HT1080 (cell line): ENCODE results near the gene FGD5. TPM values are rescaled to one million over a fixed set of nuclear protein-coding genes. Genes with fewer than 3 reads are reported as not detected.

Experiments used
- DNase-seq: peaks from one replicate; pipeline ENCODE4 v3.0.0-alpha.2; 2015; ENCODE audit warnings: low read depth
- total RNA-seq: library from RNA; depleted of rRNA; stranded (reverse); fragments of >200 nt; shearing (Covaris generic); gene quantifications from 2 replicates; pipeline ENCODE4 v1.2.3, GENCODE V29; 2014

FGD5 gene
- total RNA-seq, 1 experiment from 2014 or later, result not detected

DNA sequence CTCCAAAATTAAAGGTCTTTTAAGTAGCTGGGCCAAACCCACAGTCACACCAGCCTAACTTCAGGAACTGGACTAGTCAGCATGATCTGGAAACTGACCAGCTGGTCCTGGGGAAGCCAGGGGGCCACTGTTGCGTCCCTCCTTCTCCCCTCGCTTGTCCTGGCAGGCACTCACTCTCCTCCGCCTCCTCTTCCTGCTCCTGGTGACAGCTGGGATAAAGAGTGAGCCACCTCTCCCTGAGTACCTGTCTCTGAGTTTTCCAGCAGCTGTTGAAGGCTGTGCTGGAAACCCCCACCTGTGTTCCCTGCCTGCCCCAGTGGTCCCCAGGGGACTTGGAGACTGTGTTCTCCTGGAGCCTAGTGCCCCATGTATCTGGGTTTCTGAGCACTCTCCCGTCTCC is 56.0 kb downstream of the FGD5 start:
- DNase-seq, result no peak

DNA sequence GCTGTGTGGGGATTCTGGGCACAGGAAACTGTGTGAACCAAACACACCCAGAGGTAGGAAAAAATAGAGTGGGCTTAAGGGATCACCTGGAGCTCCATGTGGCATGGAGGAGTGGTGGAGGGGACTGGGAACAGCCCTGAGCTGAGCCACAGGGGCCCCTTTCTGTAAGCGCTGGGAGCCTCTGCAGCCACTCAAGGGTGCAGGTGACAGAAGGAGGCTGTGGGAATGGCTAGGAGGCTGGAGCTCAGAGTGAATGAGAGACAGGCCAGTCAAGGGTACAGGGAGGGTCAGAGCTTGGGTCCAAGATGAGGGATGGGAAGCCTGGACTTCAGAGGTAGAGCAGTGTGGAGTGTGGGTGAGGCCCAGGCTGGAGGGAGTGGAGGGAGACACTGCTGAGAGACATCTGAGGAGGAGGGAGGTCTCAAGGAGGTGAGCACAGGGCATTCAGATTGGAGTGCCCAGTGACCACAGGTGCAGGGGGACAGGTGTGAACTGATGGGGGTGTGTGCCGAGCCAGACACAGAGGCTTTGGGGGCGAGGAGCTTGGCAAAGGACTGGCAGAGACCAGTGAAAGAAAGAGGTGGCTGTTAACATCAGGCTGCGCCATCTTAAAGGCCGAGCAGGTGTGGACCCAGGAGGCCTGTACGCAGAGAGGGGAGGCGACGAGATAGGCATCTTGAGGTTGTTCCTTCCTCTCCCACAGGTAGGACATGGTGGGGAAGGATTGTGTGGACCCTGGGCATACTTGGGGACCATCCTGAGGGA is 56.8 kb downstream of the FGD5 start:
- no peak for DNase-seq

DNA sequence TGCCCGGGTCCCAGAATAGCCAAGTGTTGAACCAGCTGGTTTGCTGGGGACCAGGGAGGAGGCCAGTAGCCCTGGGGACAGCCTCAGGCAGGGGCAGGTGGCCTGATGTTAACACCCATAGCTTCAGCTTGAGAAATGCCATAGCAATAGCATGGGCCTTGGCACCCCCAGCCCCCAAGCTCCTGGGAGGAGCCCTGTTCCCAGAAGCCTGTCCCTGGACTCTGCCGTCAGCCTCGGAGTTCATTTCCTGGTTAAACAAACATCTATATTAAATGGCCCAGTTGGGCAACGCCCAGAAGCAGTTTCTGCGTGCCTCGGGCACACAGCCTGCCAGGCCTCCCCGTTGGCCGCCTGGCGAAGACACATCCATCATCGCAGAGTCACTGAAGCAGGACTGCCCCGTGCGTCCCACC is 58.2 kb downstream of the FGD5 start:
- DNase-seq, result no peak

DNA sequence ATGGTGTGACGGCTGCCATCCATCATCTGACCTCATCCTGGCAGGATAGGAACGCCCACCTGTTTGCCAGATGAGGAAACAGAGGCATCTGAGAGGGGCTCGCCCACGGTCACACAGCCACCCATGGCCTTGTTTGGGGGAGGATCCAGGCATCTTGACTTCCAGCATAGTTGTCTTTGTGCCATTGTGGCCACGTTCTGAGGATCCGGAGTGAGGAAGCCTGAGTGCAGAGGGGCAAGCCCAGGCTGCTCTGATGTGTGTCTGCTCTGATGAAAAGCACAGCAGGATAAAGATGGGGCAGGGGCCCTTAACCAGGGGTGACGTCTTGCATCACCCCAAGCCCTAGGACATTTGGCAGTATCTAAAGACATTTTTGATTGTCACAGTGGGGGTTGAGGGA is 58.7 kb downstream of the FGD5 start:
- no peak for DNase-seq

DNA sequence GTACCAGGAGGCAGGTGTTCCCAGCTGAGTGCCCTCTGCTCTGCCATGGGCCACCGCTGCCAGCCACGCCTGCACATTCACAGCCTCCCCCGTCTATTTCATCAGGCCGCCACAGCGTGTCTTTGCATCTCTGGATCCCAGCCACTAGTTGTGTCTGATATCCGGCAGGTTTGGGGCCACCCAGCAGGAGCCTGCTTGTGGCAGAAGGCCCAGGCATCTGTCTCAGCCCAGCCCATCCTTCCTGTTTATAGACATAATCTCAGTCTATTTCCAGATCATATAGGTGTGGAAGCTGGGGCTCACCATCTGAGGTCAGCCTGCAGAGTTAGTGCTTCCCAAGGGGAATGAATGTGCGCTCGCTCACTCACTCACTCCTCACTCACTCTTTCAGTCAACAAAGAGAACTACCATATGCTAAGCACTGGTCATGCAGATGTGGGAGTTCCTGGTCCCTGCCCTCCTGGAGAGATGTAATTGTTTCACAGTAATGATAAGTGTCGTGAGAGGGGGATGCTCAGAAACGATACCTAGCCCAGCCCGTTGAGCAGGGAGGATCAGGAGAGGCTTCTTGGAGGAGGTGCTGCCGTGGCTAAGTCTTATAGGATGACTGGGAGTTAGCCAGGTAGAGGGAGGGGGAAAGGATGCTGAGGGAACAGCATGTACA is 60.6 kb downstream of the FGD5 start:
- DNase-seq, result no peak

DNA sequence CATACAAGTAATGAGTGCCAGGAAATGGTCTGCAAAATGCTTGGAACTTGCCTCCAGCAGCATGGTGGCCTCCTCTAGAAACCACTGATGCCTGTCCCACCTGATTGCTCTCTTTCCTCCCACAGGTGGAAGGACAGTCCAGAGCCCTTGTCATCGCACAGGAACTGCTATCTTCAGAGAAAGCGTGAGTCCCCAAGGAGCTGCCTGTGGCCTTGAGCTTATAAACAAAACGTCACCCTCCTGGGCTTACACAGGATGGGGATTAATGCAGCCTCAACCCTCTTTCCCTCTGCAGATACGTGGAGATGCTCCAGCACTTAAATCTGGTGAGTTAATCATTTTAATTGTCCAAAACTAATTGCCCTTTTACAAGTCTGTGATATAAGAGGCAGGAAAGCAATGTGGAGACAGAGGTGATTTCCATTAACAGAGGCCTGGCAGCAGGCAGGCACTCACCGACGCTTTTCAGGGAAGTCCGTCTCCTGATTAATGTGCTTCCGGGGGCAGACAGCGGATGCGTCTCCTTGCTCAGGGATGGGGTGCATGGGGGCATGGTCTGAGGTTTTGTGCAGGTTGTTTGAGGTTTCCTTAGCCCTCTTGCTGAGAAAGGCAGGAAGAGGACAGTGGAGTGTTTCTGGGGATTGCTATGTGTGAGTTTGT is 61.8 kb downstream of the FGD5 start:
- DNase-seq, result no peak

DNA sequence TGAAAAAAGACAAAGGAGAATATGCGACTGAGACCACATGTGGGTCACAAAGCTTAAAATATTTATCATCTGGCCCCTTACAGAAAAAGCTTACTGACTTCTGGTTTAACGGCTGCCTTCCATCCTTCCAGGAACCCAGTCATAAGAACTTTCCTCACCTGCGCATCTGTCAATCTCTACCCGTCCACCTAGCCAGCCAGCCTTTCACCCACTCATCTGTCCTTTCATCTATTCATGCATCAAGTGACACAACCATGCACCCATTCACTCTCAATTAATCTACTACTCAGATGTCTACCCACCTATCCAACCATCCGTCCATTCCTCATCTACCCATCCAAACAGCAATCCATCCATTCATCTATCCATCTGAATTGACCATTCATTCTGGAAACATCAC is 64.5 kb downstream of the FGD5 start:
- DNase-seq, result no peak

DNA sequence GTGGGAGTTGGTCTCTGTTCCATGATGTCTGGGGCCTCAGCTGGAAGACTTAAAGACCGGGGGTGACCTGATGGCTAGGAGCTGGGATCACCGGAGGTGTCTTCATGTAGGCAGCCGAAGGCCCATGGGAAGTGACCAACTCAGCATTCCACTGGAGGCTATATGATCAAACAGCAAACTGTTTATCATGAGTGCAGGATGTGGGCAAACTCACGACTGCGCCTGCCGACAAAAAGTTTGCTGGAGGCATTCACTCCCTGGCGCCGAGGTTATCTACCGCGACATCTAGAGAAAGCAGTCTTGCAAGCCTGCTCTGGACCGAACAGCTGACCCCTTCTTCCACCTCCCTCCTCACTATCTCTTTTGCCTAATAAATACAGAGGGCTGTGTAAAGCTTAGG is 65.9 kb downstream of the FGD5 start:
- no peak for DNase-seq

DNA sequence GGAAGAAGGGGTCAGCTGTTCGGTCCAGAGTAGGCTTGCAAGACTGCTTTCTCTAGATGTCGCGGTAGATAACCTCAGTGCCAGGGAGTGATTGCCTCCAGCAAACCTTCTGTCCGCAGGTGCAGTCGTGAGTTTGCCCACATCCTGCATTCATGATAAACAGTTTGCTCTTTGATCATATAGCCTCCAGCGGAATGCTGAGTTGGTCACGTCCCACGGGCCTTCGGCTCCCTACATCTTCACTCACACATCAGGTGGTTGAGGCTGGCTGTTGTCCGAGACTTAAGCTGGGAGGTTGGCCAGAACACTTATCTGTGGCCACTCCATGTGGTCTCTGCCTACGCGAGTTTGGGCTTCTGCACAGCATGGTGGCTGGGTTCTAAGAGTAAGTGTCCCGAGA is 66.5 kb downstream of the FGD5 start:
- no peak for DNase-seq

DNA sequence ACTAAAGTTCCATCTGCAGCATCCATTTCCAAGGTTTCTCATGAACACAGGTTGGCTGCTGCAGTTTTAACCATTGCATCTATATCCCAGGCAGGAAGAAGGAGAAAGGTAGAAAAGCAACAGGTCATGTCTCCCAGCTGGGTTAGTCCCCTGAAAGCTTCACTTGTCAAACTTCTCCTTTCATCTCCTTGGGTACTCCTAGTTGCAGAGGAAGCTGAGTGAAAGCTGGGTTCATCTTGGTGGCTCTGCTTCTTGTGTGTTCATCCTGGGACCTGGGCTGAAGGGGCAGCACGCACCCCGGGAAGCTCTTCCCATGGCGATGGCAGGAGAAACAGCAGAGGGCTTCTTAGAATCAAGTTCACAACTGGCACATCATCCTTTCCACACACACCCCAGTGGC is 67.3 kb downstream of the FGD5 start:
- no peak for DNase-seq

DNA sequence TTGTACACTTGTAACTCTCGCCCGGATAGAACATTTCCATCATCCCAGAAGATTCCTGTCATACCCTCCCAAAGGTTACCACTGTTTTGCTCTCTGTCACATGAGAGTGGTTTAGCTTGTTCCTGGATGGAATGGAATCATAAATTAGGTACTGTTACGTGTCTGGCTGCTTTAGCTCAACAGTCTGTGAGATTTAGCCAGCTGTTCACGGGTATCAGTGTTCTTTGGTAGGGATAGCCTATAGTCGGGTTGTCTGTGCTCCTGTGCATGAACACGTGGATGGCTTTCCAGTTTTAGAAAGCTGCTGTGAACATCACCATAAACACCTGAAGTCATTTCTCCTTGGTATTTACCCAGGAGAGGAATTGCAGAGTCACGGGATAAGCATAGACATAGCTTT is 70.4 kb downstream of the FGD5 start:
- no peak for DNase-seq

DNA sequence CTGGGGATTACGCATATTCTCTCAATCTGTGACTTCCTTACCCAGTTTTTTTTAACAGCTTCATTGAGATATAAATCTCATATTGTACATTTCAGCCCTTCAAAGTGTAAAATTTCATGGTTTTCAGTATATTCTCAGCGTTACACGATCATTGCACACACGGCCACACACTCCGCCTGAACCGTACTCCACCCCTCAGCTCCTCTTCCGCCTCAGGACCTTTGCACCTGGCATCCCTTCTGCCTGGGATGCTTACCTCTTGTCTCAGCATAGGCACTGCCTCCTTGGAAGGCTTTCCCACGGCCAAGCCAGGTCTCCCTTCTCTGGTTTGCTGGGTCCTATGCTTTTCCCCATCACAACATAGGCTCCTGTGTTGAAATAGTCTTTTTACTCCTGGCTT is 71.2 kb downstream of the FGD5 start:
- no peak for DNase-seq

DNA sequence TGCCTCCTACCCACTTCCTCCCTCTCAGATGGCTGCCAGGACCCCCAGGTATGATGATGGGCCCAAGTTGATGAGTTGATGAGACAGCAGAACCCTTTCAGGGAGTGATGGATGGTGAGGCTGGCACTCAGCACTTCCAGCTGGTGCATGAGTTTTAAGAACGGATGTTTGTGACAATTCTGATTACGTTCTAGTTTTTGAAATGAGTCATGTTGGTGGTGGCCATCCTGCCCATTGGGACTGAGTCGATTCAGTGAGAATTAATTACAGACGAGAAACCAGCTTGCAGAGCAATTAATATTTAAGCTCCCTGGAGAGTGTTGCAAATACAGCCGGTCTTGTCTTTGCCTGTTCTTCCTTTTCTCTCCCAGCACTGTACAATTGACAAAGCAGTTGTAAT is 71.7 kb downstream of the FGD5 start:
- peak; percentile 29 for DNase-seq

DNA sequence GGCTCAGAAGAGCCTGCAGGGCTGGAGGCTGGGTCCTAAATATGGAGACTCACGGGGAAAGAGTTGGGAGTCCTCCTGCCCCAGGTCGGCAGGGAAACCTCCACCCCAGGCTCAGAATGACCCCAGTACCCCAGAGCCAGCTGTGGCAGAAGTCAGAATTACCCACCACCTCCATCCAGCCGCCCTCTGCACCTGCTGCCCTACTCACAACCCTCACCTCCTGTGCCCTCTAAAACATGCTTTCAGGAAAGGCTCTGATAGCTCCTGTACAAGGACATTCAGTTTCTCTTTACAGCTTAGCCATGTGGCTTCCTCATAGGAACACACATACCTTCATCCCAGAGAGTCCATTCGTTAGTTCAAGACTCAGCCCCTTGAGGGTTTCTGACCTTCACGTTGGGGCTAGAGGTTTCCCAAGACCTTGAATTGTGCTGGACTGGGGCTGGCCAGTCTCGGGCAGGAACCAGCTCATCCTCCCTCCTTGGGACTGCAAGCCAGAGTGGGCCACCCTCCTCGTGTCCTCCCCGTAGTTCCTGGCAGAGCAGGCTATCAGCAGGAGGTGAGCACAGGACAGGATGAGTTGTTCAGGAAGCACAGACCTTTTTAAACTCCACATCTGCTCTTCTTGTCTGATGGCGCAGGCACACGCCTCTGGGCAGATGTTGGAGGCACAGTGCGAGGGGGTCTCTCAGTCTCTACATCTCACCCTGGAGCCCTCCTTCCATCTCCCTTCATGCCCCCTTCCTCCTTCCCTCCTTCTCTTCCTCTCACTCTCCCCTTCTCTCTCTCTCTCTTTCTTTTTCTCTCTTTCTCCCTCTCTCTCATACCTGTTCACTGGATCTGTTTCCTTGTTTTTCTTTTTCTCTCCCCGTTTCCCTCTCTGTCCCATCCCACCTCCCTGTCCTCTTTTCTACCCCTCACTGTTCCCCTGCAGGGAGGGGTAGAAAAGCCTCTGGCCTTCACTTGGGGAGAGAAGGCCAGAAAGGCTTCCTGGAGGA is 72.7 kb downstream of the FGD5 start:
- DNase-seq, result no peak

DNA sequence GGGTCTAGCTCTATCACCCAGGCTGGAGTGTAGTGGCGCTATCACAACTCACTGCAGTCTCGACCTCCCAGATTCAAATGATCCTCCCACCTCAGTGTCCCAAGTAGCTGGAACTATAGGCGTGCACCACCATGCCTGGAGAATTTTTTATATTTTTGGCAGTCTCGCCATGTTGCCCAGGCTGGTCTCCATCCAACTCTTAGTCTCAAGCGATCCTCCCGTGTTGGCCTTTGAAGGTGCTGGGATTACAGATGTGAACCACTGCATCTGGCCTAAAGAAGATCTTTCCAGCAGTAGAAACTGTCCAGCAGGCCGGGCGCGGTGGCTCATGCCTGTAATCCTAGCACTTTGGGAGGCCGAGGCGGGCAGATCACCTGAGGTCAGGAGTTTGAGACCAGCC is 73.5 kb downstream of the FGD5 start:
- DNase-seq, result no peak

DNA sequence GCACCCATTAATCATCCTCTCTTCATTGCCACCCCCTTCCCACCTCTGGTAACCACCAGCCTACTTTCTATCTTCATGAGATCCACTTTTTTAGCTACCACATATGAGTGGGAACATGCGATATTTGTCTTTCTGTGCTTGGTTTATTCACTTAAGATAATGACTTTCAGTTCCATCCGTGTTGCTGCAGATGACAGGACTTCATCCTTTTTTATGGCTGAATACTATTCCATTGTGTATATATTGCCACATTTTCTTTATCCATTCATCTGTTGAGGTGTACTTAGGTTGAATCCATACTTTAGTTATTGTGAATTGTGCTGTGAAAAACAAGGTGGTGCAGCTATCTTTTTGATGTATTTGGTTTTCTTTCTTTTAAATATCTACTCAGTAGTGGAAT is 75.3 kb downstream of the FGD5 start:
- no peak for DNase-seq

DNA sequence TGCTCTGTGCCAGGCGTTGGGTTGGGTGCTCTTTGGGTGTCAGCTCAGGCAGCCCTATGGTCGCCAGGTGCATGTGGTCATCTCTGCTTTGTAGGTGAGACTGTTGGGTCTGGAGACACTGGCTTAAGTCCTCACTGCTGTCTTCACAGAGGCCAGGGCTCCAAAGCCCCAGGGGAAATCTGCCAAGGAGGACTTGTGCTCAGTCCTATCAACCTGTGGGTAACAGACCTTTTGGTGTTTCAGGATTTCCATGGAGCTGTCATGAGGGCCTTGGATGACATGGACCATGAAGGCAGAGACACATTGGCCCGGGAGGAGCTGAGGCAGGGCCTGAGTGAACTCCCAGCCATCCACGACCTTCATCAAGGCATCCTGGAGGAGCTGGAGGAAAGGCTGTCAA is 78.5 kb downstream of the FGD5 start:
- DNase-seq, result no peak

DNA sequence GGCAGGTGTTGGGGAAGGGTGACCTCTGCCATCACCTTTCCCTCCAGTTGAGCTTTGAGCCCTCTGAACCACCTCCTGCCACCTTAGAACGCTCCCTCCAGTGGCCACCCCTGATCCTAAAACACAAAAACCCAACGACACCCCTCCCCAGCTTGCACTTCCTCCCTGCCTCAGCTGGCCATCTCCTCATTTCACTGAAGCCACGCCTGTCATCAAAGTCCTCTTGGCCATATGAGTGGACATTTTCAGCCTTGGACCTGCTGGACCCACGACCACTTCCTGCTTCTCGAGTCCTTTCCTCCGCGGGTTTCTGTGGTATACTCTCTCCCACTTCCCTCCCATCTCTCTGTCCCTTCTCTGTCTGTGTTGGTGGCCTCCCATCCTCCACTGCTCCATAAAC is 80.2 kb downstream of the FGD5 start:
- DNase-seq, result no peak

DNA sequence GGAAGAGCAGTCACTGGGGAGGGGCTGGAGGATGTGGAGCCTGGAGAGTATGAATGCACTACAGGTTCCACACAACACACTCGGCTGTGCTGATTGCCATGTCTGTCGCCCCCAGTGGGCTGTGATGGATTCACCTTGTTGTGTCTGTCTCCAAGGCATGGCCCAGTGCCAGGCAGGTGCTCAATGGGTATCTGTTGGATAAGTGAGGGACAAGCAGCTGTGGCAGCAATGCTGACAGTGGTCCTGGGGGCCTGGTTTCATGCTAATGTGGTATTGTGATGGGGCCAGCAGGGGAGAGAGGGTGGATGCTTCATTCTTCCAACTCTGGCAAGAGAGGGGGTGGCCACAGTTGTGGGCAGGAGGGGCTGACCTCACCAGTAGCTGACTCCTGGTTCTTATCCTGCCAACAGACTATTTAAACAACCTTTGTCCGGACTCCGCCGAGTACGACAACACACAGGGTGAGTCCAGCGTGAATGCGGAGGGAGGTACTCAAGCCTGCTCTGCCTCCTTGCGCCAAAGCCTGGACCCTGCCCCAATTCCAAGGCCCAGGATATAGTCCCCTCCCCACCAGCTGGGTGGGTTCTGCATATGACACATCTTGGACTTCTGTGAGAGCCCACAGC is 81.3 kb downstream of the FGD5 start:
- no peak for DNase-seq

DNA sequence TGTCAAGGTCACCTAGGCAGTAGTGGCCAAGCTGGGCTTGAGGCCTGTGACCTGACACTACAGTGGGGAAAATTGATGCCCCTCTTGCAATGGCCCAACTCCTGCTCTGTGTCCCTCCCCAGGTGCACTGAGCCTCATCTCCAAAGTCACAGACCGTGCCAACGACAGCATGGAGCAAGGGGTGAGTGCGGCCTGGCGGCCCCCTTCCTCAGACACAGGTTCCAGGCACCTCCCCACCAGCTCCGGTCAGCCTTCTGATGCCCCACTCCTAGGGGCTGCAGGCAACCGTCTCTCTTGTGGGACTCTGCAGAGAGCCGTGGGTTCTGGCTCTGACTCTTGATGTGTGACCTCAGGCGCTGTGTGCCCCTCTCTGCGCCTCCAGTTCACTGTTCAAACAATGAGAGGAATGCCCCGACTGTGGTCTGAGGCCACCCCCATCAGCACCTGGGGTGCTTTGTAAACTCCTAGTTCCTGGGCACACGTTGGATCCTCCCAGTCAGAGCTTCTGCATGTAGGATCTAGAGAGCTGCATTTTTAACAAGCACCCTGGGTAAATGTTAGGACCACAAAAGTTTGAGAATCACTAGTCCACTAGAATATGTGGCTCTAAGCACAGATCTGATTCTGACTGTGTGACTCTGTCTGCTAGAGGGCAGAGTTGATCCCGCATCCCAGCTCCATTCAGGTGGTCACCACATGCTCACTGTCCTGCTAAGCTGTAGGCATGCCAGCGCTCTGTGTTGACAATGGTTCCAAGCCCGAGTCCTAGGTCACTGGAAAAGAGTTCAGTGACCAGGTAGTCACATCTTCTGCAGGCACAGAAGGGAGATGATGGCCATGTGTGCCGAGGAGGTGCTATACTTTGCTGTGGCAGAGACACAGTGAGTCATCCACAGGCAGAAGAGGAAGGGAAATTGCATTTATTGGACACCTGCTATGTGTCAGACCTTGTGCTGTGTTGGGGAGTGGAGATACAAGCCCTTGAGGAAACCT is 82.4 kb downstream of the FGD5 start:
- DNase-seq, result peak; percentile 16
